OCI-LY7 (cell line): ENCODE measurements around the gene ITGB2. TPM values are rescaled to one million over a fixed set of nuclear protein-coding genes. Genes with fewer than 3 reads are reported as not detected.

Experiments
- BruUV-seq: library from RNA; stranded (reverse); fragments of 400-500 nt; replicated peaks from 2 replicates; lab custom pipeline; 2021; lab: Mats Ljungman, UMichigan
- CTCF ChIA-PET: fragments of 300-600 bp; sonication (Branson Sonifier 250); formaldehyde crosslinking; loops from one replicate; lab custom pipeline; 2022; ENCODE audit warnings: antibody characterized with exemption; ENCODE audit not compliant: unreplicated experiment; lab: Charles Lee
- POLR2A ChIA-PET: fragments of 300-600 bp; sonication (Branson Sonifier 250); formaldehyde crosslinking; loops from one replicate; lab custom pipeline; 2022; ENCODE audit warnings: antibody characterized with exemption; lab: Charles Lee
- DNase-seq: peaks from one replicate; pipeline ENCODE4 v3.0.0-alpha.2; 2015; ENCODE audit warnings: low spot score
- H2AFZ ChIP-seq: fragments of 200-600 bp; sonication (generic), shearing (Covaris generic); 2 replicates; pipeline ENCODE4 v1.6.1; 2014; ENCODE audit warnings: mild to moderate bottlenecking, antibody characterized with exemption, low read length, moderate library complexity
- H3K27ac ChIP-seq: fragments of 200-600 bp; sonication (generic); 2 replicates; pipeline ENCODE4 v1.5.1; 2014; ENCODE audit warnings: mixed run types, low read depth, mild to moderate bottlenecking, moderate library complexity, low read length, inconsistent platforms; ENCODE audit not compliant: poor library complexity, severe bottlenecking
- H3K36me3 ChIP-seq: fragments of 200-600 bp; sonication (generic); 2 replicates; pipeline ENCODE4 v1.6.1; 2014; ENCODE audit warnings: mild to moderate bottlenecking, antibody characterized with exemption, low read length, moderate library complexity, mixed read lengths; ENCODE audit not compliant: insufficient read depth
- H3K4me1 ChIP-seq: fragments of 200-600 bp; sonication (generic); 2 replicates; pipeline ENCODE4 v1.5.1; 2014; ENCODE audit warnings: mild to moderate bottlenecking, low read length; ENCODE audit not compliant: insufficient read depth, poor library complexity, severe bottlenecking
- H3K4me2 ChIP-seq: fragments of 200-600 bp; sonication (generic); 2 replicates; pipeline ENCODE4 v1.6.1; 2014; ENCODE audit warnings: mild to moderate bottlenecking, low read length
- H3K4me3 ChIP-seq: fragments of 200-600 bp; sonication (generic); 2 replicates; pipeline ENCODE4 v1.5.1; 2014; ENCODE audit warnings: mild to moderate bottlenecking, low read depth, low read length; ENCODE audit not compliant: poor library complexity, severe bottlenecking
- H3K79me2 ChIP-seq: fragments of 200-600 bp; sonication (generic); 2 replicates; pipeline ENCODE4 v1.6.1; 2016; ENCODE audit warnings: low read depth, mild to moderate bottlenecking, low read length, moderate library complexity, mixed read lengths; ENCODE audit not compliant: insufficient read depth
- H3K9me2 ChIP-seq: fragments of 200-600 bp; sonication (generic); 2 replicates; pipeline ENCODE4 v1.6.1; 2016; ENCODE audit warnings: mild to moderate bottlenecking, low read length, mixed read lengths; ENCODE audit not compliant: insufficient read depth
- H3K9me3 ChIP-seq: fragments of 200-600 bp; sonication (generic); 2 replicates; pipeline ENCODE4 v1.6.1; 2014; ENCODE audit warnings: mild to moderate bottlenecking, mixed run types, low read length, mixed read lengths
- H4K20me1 ChIP-seq: fragments of 200-600 bp; sonication (generic); 2 replicates; pipeline ENCODE4 v1.6.1; 2014; ENCODE audit warnings: mild to moderate bottlenecking, antibody characterized with exemption, low read length, moderate library complexity, mixed read lengths; ENCODE audit not compliant: insufficient read depth
- EZH2phosphoT487 ChIP-seq: fragments of 200-600 bp; sonication (generic); IDR thresholded peaks from 2 replicates; pipeline ENCODE4 v1.6.1; 2018; ENCODE audit warnings: low read depth, borderline replicate concordance, mild to moderate bottlenecking, mixed run types, antibody characterized with exemption, low read length, moderate library complexity, mixed read lengths
- intact Hi-C: fragments of 100-400 bp; cut with micrococcal nuclease; formaldehyde crosslinking; loops from one replicate; pipeline ENCODE4 v1.10.0; 2022; ENCODE audit not compliant: unreplicated experiment
- total RNA-seq, 2 experiments: library from RNA; depleted of rRNA in 1 of 2; stranded (reverse); fragments of >200 nt in 1 of 2; shearing (Covaris generic) in 1 of 2; gene quantifications; 2 replicates each; pipeline ENCODE4 v1.2.3, GENCODE V29; 2014 to 2022
- TF ChIP-seq, protein P1 (sequence below): fragments of 200-600 bp; sonication (generic); conservative IDR thresholded peaks from 2 replicates; pipeline ENCODE4 v1.5.1; 2014; ENCODE audit warnings: mild to moderate bottlenecking, antibody characterized with exemption, low read length, moderate library complexity, mixed read lengths

ITGB2 gene
- total RNA-seq, 2 experiments from 2014 or later = 11.6 to 78.9 TPM

DNA sequence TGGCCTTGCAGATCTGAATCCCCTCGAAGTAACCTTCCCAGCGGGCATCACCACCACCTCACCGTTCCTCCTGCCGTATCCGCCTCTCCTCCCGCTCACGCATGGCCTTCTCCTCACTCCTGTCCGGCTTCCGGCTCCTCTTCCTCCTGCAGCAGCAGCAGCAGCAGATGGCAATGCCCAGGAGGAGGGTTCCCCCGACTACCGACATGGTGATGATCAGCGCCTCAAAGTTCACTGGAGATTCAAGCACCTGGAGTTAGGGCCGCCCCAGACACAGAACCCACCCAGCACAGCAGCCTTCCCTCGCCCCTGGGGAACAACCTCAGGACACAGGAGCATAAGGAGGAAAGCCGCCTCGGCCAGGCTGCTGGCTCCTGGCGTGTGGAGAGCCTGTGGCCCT is 64.6 kb downstream of the ITGB2 start:
- Histone ChIP-seq H3K27ac (no peak overlapping the region), H3K4me3 (no peak overlapping the region), H2AFZ (no peak overlapping the region), H3K4me1 (no peaks in the 10 kb centered on the region), H4K20me1 (no peaks in the 10 kb centered on the region), H3K36me3 (peaks cover 35% of the 10 kb centered on the region), H3K79me2 (no peaks in the 10 kb centered on the region), H3K9me2 (no peaks in the 10 kb centered on the region), H3K9me3 (no peaks in the 10 kb centered on the region), H3K4me2 (no peak overlapping the region)
- POLR2A ChIA-PET = no interaction called here
- TF ChIP-seq EZH2phosphoT487 = no peak
- TF ChIP-seq, protein P1, sequence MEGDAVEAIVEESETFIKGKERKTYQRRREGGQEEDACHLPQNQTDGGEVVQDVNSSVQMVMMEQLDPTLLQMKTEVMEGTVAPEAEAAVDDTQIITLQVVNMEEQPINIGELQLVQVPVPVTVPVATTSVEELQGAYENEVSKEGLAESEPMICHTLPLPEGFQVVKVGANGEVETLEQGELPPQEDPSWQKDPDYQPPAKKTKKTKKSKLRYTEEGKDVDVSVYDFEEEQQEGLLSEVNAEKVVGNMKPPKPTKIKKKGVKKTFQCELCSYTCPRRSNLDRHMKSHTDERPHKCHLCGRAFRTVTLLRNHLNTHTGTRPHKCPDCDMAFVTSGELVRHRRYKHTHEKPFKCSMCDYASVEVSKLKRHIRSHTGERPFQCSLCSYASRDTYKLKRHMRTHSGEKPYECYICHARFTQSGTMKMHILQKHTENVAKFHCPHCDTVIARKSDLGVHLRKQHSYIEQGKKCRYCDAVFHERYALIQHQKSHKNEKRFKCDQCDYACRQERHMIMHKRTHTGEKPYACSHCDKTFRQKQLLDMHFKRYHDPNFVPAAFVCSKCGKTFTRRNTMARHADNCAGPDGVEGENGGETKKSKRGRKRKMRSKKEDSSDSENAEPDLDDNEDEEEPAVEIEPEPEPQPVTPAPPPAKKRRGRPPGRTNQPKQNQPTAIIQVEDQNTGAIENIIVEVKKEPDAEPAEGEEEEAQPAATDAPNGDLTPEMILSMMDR = no peak
- DNase-seq = no peak
- intact Hi-C loops = no loop called here
- CTCF ChIA-PET = no interaction called here
- BruUV-seq = no TSS peak

DNA sequence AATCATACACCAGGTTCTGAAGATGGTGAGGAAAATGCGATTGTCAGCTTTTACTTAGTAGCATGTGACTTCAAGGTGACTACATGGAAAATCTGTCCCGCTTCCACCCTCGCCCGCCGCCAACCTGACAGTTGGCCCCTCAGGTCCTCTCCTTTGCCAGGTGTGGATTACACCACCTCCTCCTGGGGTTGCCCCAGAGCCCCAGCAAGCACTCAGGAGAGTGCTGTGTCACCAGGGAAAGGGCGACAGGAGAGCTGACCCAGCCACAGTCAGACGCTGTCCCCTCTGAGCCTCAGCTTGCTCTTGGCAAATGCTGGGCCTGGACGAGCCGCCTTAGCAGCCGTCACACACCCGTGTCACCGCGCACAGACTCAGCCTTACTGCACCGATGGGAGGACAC is 65.1 kb downstream of the ITGB2 start:
- Histone ChIP-seq H2AFZ (no peak overlapping the region), H3K36me3 (peaks cover 36% of the 10 kb centered on the region), H3K4me2 (no peak overlapping the region), H4K20me1 (no peaks in the 10 kb centered on the region), H3K4me3 (no peak overlapping the region), H3K9me3 (no peaks in the 10 kb centered on the region), H3K27ac (no peak overlapping the region), H3K9me2 (no peaks in the 10 kb centered on the region), H3K79me2 (no peaks in the 10 kb centered on the region), H3K4me1 (no peaks in the 10 kb centered on the region)
- DNase-seq = no peak
- ChIA-PET CTCF (no interaction called here), POLR2A (no interaction called here)
- intact Hi-C loops = no loop called here
- TF ChIP-seq, protein P1 = no peak
- no peak for TF ChIP-seq EZH2phosphoT487
- BruUV-seq = no TSS peak

DNA sequence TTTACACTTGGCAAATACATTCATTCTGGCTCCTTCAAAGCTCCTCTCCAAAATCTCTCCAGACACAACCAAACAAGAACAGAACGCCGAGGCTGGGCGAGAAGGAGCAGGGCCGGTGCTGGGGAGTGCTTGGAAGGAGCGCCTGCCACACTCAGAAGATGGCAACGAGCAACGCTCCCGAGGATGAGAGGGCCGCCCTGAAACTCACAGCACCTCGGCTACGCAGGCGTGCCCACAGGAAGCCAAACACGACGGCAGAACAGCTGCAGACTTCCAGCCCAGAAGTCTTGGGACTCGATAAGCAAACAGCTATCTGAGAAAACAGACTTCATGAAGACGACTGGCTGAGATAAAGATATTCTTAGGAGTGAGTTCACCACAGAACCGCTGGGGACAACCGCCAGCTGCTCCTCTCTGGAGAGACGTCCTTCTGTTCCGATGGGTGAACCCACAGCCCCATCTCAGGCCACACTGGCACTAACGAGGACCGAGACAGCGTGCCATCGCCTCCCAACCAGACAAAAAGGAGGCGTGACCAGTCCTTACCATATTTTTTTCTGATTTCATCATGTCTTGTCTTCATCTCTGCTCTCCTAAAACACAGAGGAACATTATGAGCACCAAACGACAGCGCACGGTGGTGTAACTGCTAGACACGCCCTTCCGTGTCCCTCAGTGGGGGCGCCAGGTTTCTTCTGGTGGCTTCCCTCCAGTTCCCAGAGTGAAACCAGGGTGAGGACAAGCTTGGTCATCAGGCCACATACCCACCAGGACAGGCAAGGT is 65.8 kb downstream of the ITGB2 start:
- ChIA-PET POLR2A (no interaction called here), CTCF (no interaction called here)

More for the DNA sequence above, 65.8 kb downstream of the ITGB2 start:
- Histone ChIP-seq H3K9me2 (no peaks in the 10 kb centered on the region), H3K4me1 (no peaks in the 10 kb centered on the region), H4K20me1 (no peaks in the 10 kb centered on the region), H3K36me3 (peaks cover 35% of the 10 kb centered on the region), H3K27ac (no peak overlapping the region), H3K4me2 (no peak overlapping the region), H3K79me2 (no peaks in the 10 kb centered on the region), H3K4me3 (no peak overlapping the region), H3K9me3 (no peaks in the 10 kb centered on the region), H2AFZ (no peak overlapping the region)
- BruUV-seq = no TSS peak
- TF ChIP-seq EZH2phosphoT487 = no peak
- TF ChIP-seq, protein P1 = no peak
- intact Hi-C loops = no loop called here
- DNase-seq = no peak
